Tibial nerve (tissue), 4 donors: ENCODE measurements around the gene MSRB1.

Experiments used
- CTCF ChIP-seq, 5 experiments: fragments of 200-600 bp in 3 of 5; fragments of 450-650 bp in 2 of 5; sonication (generic) in 3 of 5; IDR thresholded peaks; one replicate each; pipeline ENCODE4 v1.5.1; 2016 to 2019; ENCODE audit warnings: antibody characterized with exemption in 5 of 5, mild to moderate bottlenecking in 3 of 5, moderate library complexity in 2 of 5
- EP300 ChIP-seq, 2 donors: sonication (generic); formaldehyde crosslinking; IDR thresholded peaks; one replicate each; pipeline ENCODE4 v1.6.1; 2017; ENCODE audit warnings: antibody characterized with exemption in 2 of 2, mild to moderate bottlenecking in 1 of 2
- POLR2A ChIP-seq, 2 donors: fragments of 450-650 bp; IDR thresholded peaks; one replicate each; pipeline ENCODE4 v1.6.1; 2017; ENCODE audit warnings: antibody characterized with exemption in 2 of 2, mild to moderate bottlenecking in 2 of 2, moderate library complexity in 2 of 2

- TF ChIP-seq CTCF (IDR thresholded peaks at IDR 0.05) = no peak
- TF ChIP-seq POLR2A (IDR thresholded peaks at IDR 0.05) = no peak
- no peak for TF ChIP-seq EP300 (IDR thresholded peaks at IDR 0.05)
Observed at GRCh38 chr16:1949507-1949906, 6.5 kb upstream of the MSRB1 start.
